HG03565 (cell line): ENCODE measurements around the gene TBATA.

Experiments used
- ATAC-seq: cut with Tn5 transposase; IDR thresholded peaks from one replicate; pipeline ENCODE4 v1.9.1; 2021; ENCODE audit warnings: mild to moderate bottlenecking, moderate library complexity; ENCODE audit not compliant: unreplicated experiment

The TBATA gene

GRCh38 chr10:70785190-70785589 lies at the start of gene TBATA:
TBATA (minus strand) TSS chr10:70785377; CDS start chr10:70783379, 1,998 bp downstream.
- ATAC-seq = no peak

GRCh38 chr10:70834441-70835151 lies 49.4 kb upstream of the TBATA start:
- ATAC-seq = no peak

- no peak for ATAC-seq
Observed at GRCh38 chr10:70834021-70834420, 48.8 kb upstream of the TBATA start.

- no peak for ATAC-seq
Observed at GRCh38 chr10:70833601-70834000, 48.4 kb upstream of the TBATA start.

- no peak for ATAC-seq
Observed at GRCh38 chr10:70832852-70833528, 47.8 kb upstream of the TBATA start.

- ATAC-seq = no peak
Observed at GRCh38 chr10:70832221-70832620, 47.0 kb upstream of the TBATA start.

- ATAC-seq = no peak
Observed at GRCh38 chr10:70830164-70830563, 45.0 kb upstream of the TBATA start.

- no peak for ATAC-seq
Observed at GRCh38 chr10:70829543-70829942, 44.4 kb upstream of the TBATA start.

GRCh38 chr10:70828923-70829322 lies 43.7 kb upstream of the TBATA start:
- no peak for ATAC-seq

GRCh38 chr10:70827086-70827757 lies 42.0 kb upstream of the TBATA start:
- ATAC-seq = no peak

GRCh38 chr10:70822076-70822820 lies 37.1 kb upstream of the TBATA start:
- no peak for ATAC-seq

- ATAC-seq = no peak
Observed at GRCh38 chr10:70820976-70821750, 36.0 kb upstream of the TBATA start.

- ATAC-seq = no peak
Observed at GRCh38 chr10:70816220-70816894, 31.2 kb upstream of the TBATA start.

- ATAC-seq = peak; percentile 87
Observed at GRCh38 chr10:70815504-70816219, 30.5 kb upstream of the TBATA start, which contains the start of gene SGPL1. SGPL1 (plus strand) TSS chr10:70815948; CDS start chr10:70816854, 906 bp downstream.

GRCh38 chr10:70814126-70814525 lies 28.9 kb upstream of the TBATA start:
- ATAC-seq = no peak

- no peak for ATAC-seq
Observed at GRCh38 chr10:70812814-70813213, 27.6 kb upstream of the TBATA start.

- no peak for ATAC-seq
Observed at GRCh38 chr10:70811881-70812280, 26.7 kb upstream of the TBATA start.

GRCh38 chr10:70810967-70811366 lies 25.8 kb upstream of the TBATA start:
- no peak for ATAC-seq

GRCh38 chr10:70809726-70810125 lies 24.5 kb upstream of the TBATA start:
- ATAC-seq = no peak
